ENCODE results near the gene SYNDIG1.

GRCh38 chr20:24441661-24442060 lies 27.8 kb upstream of the SYNDIG1 start:
- TF ChIP-seq EZH2 (IDR thresholded peaks at IDR 0.05): no peak
- no peak for TF ChIP-seq POLR2AphosphoS5 (IDR thresholded peaks at IDR 0.05; ENCODE audit: borderline replicate concordance, low read depth, low read length)
